ENCODE measurements around the gene GP1BA.

DNA sequence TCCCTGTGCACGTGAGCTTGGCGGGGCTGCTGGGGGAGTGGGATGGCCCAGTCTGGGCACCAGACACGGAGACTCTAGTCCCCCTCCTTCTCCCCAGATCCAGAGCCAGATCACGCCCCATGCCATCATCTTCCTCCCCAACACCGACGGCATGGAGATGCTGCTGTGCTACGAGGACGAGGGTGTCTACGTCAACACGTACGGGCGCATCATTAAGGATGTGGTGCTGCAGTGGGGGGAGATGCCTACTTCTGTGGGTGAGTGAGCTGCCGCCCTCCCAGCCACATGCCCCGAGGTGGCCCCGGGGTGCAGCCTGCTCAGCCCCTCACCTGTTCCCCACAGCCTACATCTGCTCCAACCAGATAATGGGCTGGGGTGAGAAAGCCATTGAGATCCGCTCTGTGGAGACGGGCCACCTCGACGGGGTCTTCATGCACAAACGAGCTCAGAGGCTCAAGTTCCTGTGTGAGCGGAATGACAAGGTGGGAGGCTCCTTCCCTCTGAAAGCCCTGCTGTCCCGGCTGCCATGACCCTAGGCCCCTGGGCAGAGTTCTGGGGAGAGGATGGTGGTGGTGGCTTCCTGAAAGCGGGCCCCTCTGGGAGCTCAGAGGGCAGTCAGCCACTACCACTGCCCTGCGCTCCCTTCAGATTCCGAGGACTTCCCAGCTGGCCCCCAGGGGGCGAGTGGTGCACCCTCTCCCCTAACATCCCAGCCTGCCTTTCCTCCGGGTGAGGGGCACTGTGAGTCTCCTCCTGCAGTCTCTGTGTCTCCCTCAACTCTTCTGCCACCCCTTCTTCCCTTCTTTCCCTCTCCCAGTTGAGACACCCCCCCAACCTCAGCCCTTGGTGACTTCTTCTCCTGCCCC is 35.5 kb upstream of the GP1BA start:
- TF ChIP-seq POLR2A (IDR thresholded peaks at IDR 0.05; ENCODE audit: low read depth, low read length), result no peak
- TF ChIP-seq, protein P1, sequence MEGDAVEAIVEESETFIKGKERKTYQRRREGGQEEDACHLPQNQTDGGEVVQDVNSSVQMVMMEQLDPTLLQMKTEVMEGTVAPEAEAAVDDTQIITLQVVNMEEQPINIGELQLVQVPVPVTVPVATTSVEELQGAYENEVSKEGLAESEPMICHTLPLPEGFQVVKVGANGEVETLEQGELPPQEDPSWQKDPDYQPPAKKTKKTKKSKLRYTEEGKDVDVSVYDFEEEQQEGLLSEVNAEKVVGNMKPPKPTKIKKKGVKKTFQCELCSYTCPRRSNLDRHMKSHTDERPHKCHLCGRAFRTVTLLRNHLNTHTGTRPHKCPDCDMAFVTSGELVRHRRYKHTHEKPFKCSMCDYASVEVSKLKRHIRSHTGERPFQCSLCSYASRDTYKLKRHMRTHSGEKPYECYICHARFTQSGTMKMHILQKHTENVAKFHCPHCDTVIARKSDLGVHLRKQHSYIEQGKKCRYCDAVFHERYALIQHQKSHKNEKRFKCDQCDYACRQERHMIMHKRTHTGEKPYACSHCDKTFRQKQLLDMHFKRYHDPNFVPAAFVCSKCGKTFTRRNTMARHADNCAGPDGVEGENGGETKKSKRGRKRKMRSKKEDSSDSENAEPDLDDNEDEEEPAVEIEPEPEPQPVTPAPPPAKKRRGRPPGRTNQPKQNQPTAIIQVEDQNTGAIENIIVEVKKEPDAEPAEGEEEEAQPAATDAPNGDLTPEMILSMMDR (IDR thresholded peaks at IDR 0.05; ENCODE audit: extremely low read depth in 1 of 2, insufficient read depth in 1 of 2, low read depth in 1 of 2, low read length in 2 of 2), result no peak
